Gastrocnemius medialis (tissue), 4 donors: ENCODE data around the gene PHF13. TPM values are rescaled to one million over a fixed set of nuclear protein-coding genes. Genes with fewer than 3 reads are reported as not detected.

Experiments used
- ATAC-seq, 2 donors: fragments of 150-250 bp; one replicate each; pipeline ENCODE4 v1.9.1; 2016
- DNase-seq, 2 donors: peaks; one replicate each; pipeline ENCODE4 v3.0.0-alpha.2; 2019
- H3K27ac ChIP-seq, 4 donors: fragments of 200-600 bp; sonication (generic); 1 replicate in 1 of 4; 2 replicates in 3 of 4; pipeline ENCODE4 v1.5.1; 2016 to 2018; ENCODE audit warnings: mild to moderate bottlenecking in 2 of 4, moderate library complexity in 1 of 4
- H3K27me3 ChIP-seq, 3 donors: fragments of 200-600 bp; sonication (generic) in 2 of 3; 1 replicate in 1 of 3; 2 replicates in 2 of 3; pipeline versions ENCODE4 v1.5.1 to v1.6.0; 2016 to 2019; ENCODE audit warnings: mild to moderate bottlenecking in 1 of 3, moderate library complexity in 1 of 3
- H3K36me3 ChIP-seq, 2 donors: fragments of 200-600 bp; sonication (generic) in 1 of 2; one replicate each; pipeline ENCODE4 v1.5.1; 2017 to 2018
- H3K4me1 ChIP-seq, 2 donors: fragments of 200-600 bp; sonication (generic) in 1 of 2; one replicate each; pipeline ENCODE4 v1.5.1; 2016 to 2017; ENCODE audit warnings: mild to moderate bottlenecking in 2 of 2
- H3K4me3 ChIP-seq, 4 donors: fragments of 200-600 bp; sonication (generic) in 3 of 4; 1 replicate in 1 of 4; 2 replicates in 3 of 4; pipeline ENCODE4 v1.5.1; 2016 to 2019; ENCODE audit warnings: mild to moderate bottlenecking in 2 of 4
- H3K9me3 ChIP-seq, 3 donors: fragments of 200-600 bp; sonication (generic) in 2 of 3; 1 replicate in 1 of 3; 2 replicates in 2 of 3; pipeline ENCODE4 v1.5.1; 2016 to 2019
- POLR2A ChIP-seq, 2 donors: fragments of 450-650 bp; IDR thresholded peaks; one replicate each; pipeline ENCODE4 v1.6.1; 2017; ENCODE audit warnings: antibody characterized with exemption in 2 of 2, mild to moderate bottlenecking in 2 of 2, moderate library complexity in 2 of 2
- in situ Hi-C, 4 donors: fragments of 200-750 bp; cut with MboI; loops; one replicate each; pipeline versions ENCODE4 v1.15.0 to v1.8.0; 2017; ENCODE audit warnings: low sequenced_read_pairs in 4 of 4
- intact Hi-C: fragments of 100-400 bp; cut with DNase I; formaldehyde crosslinking; loops from one replicate; pipeline ENCODE4 v1.15.1; 2023; ENCODE audit warnings: low total_unique reads
- total RNA-seq, 4 donors: library from RNA; depleted of rRNA; stranded (reverse); fragments of >200 nt; gene quantifications; one replicate each; pipeline versions ENCODE4 v1.1.0 to v1.2.3, GENCODE V29; 2016
- TF ChIP-seq, protein P1 (sequence below), 5 experiments: fragments of 450-650 bp in 3 of 5; fragments of 200-600 bp in 2 of 5; sonication (generic) in 2 of 5; IDR thresholded peaks in 4 of 5; conservative IDR thresholded peaks in 1 of 5; 1 replicate in 4 of 5; 2 replicates in 1 of 5; pipeline ENCODE4 v1.5.1; 2016 to 2019; ENCODE audit warnings: antibody characterized with exemption in 5 of 5, mild to moderate bottlenecking in 3 of 5, moderate library complexity in 3 of 5

Gene PHF13
- total RNA-seq, 4 donors from 2014 or later = 4.7 to 8.5 (median 5.3) TPM

- intact Hi-C loops (no loop called here), in situ Hi-C loops (loop anchor here (10.0 to 25.0 kb wide), 3 partner anchors 90 to 160 kb away; partner anchors contain the start of genes NOL9 (in 1 of the 4), PLEKHG5 (in 1 of the 4) and TAS1R1 (in 1 of the 4))
- H3K27me3 ChIP-seq = no peaks in the 10 kb centered on the region
- H3K36me3 ChIP-seq = peaks cover 0 to 53% of the 10 kb centered on the region in 2 donors
- DNase-seq = no peak
- H3K9me3 ChIP-seq = no peaks in the 10 kb centered on the region
- H3K4me1 ChIP-seq = no peaks in the 10 kb centered on the region
- no peak overlapping the region for H3K4me3 ChIP-seq
- H3K27ac ChIP-seq = no peak overlapping the region
- no peak for ATAC-seq
- no peak for TF ChIP-seq POLR2A (IDR thresholded peaks at IDR 0.05)
- TF ChIP-seq, protein P1, sequence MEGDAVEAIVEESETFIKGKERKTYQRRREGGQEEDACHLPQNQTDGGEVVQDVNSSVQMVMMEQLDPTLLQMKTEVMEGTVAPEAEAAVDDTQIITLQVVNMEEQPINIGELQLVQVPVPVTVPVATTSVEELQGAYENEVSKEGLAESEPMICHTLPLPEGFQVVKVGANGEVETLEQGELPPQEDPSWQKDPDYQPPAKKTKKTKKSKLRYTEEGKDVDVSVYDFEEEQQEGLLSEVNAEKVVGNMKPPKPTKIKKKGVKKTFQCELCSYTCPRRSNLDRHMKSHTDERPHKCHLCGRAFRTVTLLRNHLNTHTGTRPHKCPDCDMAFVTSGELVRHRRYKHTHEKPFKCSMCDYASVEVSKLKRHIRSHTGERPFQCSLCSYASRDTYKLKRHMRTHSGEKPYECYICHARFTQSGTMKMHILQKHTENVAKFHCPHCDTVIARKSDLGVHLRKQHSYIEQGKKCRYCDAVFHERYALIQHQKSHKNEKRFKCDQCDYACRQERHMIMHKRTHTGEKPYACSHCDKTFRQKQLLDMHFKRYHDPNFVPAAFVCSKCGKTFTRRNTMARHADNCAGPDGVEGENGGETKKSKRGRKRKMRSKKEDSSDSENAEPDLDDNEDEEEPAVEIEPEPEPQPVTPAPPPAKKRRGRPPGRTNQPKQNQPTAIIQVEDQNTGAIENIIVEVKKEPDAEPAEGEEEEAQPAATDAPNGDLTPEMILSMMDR (IDR thresholded peaks at IDR 0.05 in 4 of 5, conservative IDR thresholded peaks at IDR 0.05 in 1 of 5) = no peak
These were observed 31.5 kb downstream of the PHF13 start for GRCh38 chr1:6645018-6645417.

GRCh38 chr1:6646499-6647148 is 33.1 kb downstream of the PHF13 start:
- no peak for DNase-seq
- H3K4me1 ChIP-seq = no peaks in the 10 kb centered on the region
- no peaks in the 10 kb centered on the region for H3K9me3 ChIP-seq
- no peaks in the 10 kb centered on the region for H3K27me3 ChIP-seq
- in situ Hi-C loops (loop anchor here (10.0 to 25.0 kb wide), 3 partner anchors 92 to 162 kb away; partner anchors contain the start of genes NOL9 (in 1 of the 4), PLEKHG5 (in 1 of the 4) and TAS1R1 (in 1 of the 4)), intact Hi-C loops (loop anchor here (1.0 kb wide), 2 partner anchors 92 to 160 kb away; partner anchors contain the start of gene NOL9)
- TF ChIP-seq, protein P1 (IDR thresholded peaks at IDR 0.05 in 4 of 5, conservative IDR thresholded peaks at IDR 0.05 in 1 of 5) = peak; percentile 43 to 61 (median 60)
- no peak for TF ChIP-seq POLR2A (IDR thresholded peaks at IDR 0.05)
- no peak overlapping the region for H3K27ac ChIP-seq
- H3K4me3 ChIP-seq = no peak overlapping the region
- H3K36me3 ChIP-seq = peaks cover 0 to 40% of the 10 kb centered on the region in 2 donors
- ATAC-seq = peak; percentile 29 to 67

GRCh38 chr1:6648556-6648955 is 35.0 kb downstream of the PHF13 start:
- intact Hi-C loops (no loop called here), in situ Hi-C loops (loop anchor here (10.0 to 25.0 kb wide), 3 partner anchors 94 to 164 kb away; partner anchors contain the start of genes NOL9 (in 1 of the 4), PLEKHG5 (in 1 of the 4) and TAS1R1 (in 1 of the 4))
- no peaks in the 10 kb centered on the region for H3K9me3 ChIP-seq
- peaks cover 2 to 42% of the 10 kb centered on the region in 2 donors for H3K36me3 ChIP-seq
- no peaks in the 10 kb centered on the region for H3K27me3 ChIP-seq
- no peaks in the 10 kb centered on the region for H3K4me1 ChIP-seq
- TF ChIP-seq POLR2A (IDR thresholded peaks at IDR 0.05) = no peak
- TF ChIP-seq, protein P1 (IDR thresholded peaks at IDR 0.05 in 4 of 5, conservative IDR thresholded peaks at IDR 0.05 in 1 of 5) = no peak
- no peak for DNase-seq
- no peak for ATAC-seq
- H3K27ac ChIP-seq = no peak overlapping the region
- H3K4me3 ChIP-seq = no peak overlapping the region

GRCh38 chr1:6651909-6652308 is 38.4 kb downstream of the PHF13 start:
- intact Hi-C loops = no loop called here
- Histone ChIP-seq H3K27ac (no peak overlapping the region), H3K9me3 (no peaks in the 10 kb centered on the region), H3K36me3 (peaks cover 4 to 24% of the 10 kb centered on the region in 2 donors), H3K4me1 (no peaks in the 10 kb centered on the region), H3K27me3 (no peaks in the 10 kb centered on the region), H3K4me3 (no peak overlapping the region)
- in situ Hi-C loops = no loop called here
- no peak for TF ChIP-seq POLR2A (IDR thresholded peaks at IDR 0.05)
- TF ChIP-seq, protein P1 (IDR thresholded peaks at IDR 0.05 in 4 of 5, conservative IDR thresholded peaks at IDR 0.05 in 1 of 5) = no peak
- no peak for DNase-seq
- ATAC-seq = no peak
